A673 (cell line): ENCODE results near the gene DMGDH. TPM values are rescaled to one million over a fixed set of nuclear protein-coding genes. Genes with fewer than 3 reads are reported as not detected.

Experiments
- BruUV-seq: library from RNA; stranded (reverse); fragments of 400-500 nt; replicated peaks from 2 replicates; lab custom pipeline; 2021; lab: Mats Ljungman, UMichigan
- CTCF ChIA-PET: fragments of 300-600 bp; sonication (Branson Sonifier 250); formaldehyde crosslinking; loops from one replicate; lab custom pipeline; 2022; ENCODE audit warnings: antibody characterized with exemption; lab: Charles Lee
- POLR2A ChIA-PET: fragments of 300-600 bp; sonication (Branson Sonifier 250); formaldehyde crosslinking; loops from one replicate; lab custom pipeline; 2022; ENCODE audit warnings: antibody characterized with exemption; ENCODE audit not compliant: low non-redundant PET; lab: Charles Lee
- DNase-seq: peaks from one replicate; pipeline ENCODE4 v3.0.0-alpha.2; 2015; ENCODE audit warnings: low spot score
- H3K27ac ChIP-seq: fragments of 200-600 bp; sonication (generic); 2 replicates; pipeline ENCODE4 v1.5.1; 2016; ENCODE audit warnings: mixed run types, low read depth, mild to moderate bottlenecking, mixed read lengths, antibody characterized with exemption, low read length; ENCODE audit not compliant: poor library complexity, severe bottlenecking
- H3K27me3 ChIP-seq: fragments of 200-600 bp; sonication (generic); replicated peaks from 2 replicates; pipeline ENCODE4 v1.6.1; 2017; ENCODE audit warnings: mixed run types, low read depth, mild to moderate bottlenecking, mixed read lengths, antibody characterized with exemption, low read length; ENCODE audit not compliant: insufficient read depth, poor library complexity
- H3K36me3 ChIP-seq: fragments of 200-600 bp; sonication (generic); 2 replicates; pipeline ENCODE4 v1.6.1; 2016; ENCODE audit warnings: mixed run types, mild to moderate bottlenecking, mixed read lengths, antibody characterized with exemption, low read length; ENCODE audit not compliant: insufficient read depth, poor library complexity, severe bottlenecking
- H3K4me1 ChIP-seq: fragments of 200-600 bp; sonication (generic); 2 replicates; pipeline ENCODE4 v1.6.1; 2017; ENCODE audit warnings: mixed run types, mild to moderate bottlenecking, mixed read lengths, antibody characterized with exemption, low read length; ENCODE audit not compliant: insufficient read depth, poor library complexity, severe bottlenecking
- H3K4me3 ChIP-seq: fragments of 200-600 bp; sonication (generic); 2 replicates; pipeline ENCODE4 v1.5.1; 2016; ENCODE audit warnings: low read depth, mixed run types, mild to moderate bottlenecking, mixed read lengths, low read length; ENCODE audit not compliant: poor library complexity, severe bottlenecking
- H3K9me3 ChIP-seq: fragments of 200-600 bp; sonication (generic); 2 replicates; pipeline ENCODE4 v1.6.1; 2016; ENCODE audit warnings: mixed run types, low read depth, mild to moderate bottlenecking, mixed read lengths, antibody characterized with exemption, low read length; ENCODE audit not compliant: poor library complexity, severe bottlenecking
- CTCF ChIP-seq: fragments of 300-800, 200-600 bp; sonication (generic); conservative IDR thresholded peaks from 2 replicates; pipeline ENCODE4 v1.5.1; 2017; ENCODE audit warnings: low read depth, mild to moderate bottlenecking, antibody characterized with exemption, low read length, moderate library complexity, mixed read lengths
- EZH2 ChIP-seq: fragments of 200-600 bp; sonication (generic); IDR thresholded peaks from 2 replicates; pipeline ENCODE4 v1.6.1; 2017; ENCODE audit warnings: borderline replicate concordance, low read depth, mild to moderate bottlenecking, mixed read lengths, antibody characterized with exemption, low read length; ENCODE audit not compliant: poor library complexity, severe bottlenecking
- intact Hi-C: fragments of 100-400 bp; cut with micrococcal nuclease; formaldehyde crosslinking; loops from one replicate; pipeline ENCODE4 v1.10.0; 2022; ENCODE audit not compliant: unreplicated experiment
- total RNA-seq: library from RNA; stranded (reverse); gene quantifications from 2 replicates; pipeline ENCODE4 v1.2.3, GENCODE V29; 2021

The DMGDH gene
- total RNA-seq, 1 experiment from 2014 or later = 0.15 TPM

GRCh38 chr5:79035237-79035636, 34.2 kb downstream of the DMGDH start:
- no peak overlapping the region for H3K4me3 ChIP-seq
- no peaks in the 10 kb centered on the region for H3K9me3 ChIP-seq
- H3K27ac ChIP-seq = no peak overlapping the region
- TF ChIP-seq EZH2 = no peak
- no peak for TF ChIP-seq CTCF
- no peak for DNase-seq
- no TSS peak for BruUV-seq
- H3K4me1 ChIP-seq = no peaks in the 10 kb centered on the region
- H3K27me3 ChIP-seq = no peaks in the 10 kb centered on the region
- CTCF ChIA-PET = no interaction called here
- intact Hi-C loops = no loop called here
- POLR2A ChIA-PET = no interaction called here
- no peaks in the 10 kb centered on the region for H3K36me3 ChIP-seq

- Histone ChIP-seq H3K27ac (no peak overlapping the region), H3K9me3 (no peaks in the 10 kb centered on the region), H3K27me3 (no peaks in the 10 kb centered on the region), H3K4me3 (no peak overlapping the region), H3K36me3 (no peaks in the 10 kb centered on the region), H3K4me1 (no peaks in the 10 kb centered on the region)
- intact Hi-C loops = no loop called here
- BruUV-seq = no TSS peak
- POLR2A ChIA-PET = no interaction called here
- TF ChIP-seq CTCF (no peak), EZH2 (no peak)
- CTCF ChIA-PET = interaction anchor here (1.0 kb wide), 1 partner anchor 8 kb away, joined by 4 read pairs; no protein-coding TSS in a partner anchor
- DNase-seq = no peak
These were observed 36.7 kb downstream of the DMGDH start for GRCh38 chr5:79032782-79033181.

- TF ChIP-seq EZH2 (no peak), CTCF (no peak)
- Histone ChIP-seq H3K36me3 (no peaks in the 10 kb centered on the region), H3K4me3 (no peak overlapping the region), H3K9me3 (no peaks in the 10 kb centered on the region), H3K27me3 (no peaks in the 10 kb centered on the region), H3K27ac (no peak overlapping the region), H3K4me1 (no peaks in the 10 kb centered on the region)
- ChIA-PET POLR2A (no interaction called here), CTCF (no interaction called here)
- intact Hi-C loops = no loop called here
- DNase-seq = no peak
- BruUV-seq = no TSS peak
These were observed 37.3 kb downstream of the DMGDH start for GRCh38 chr5:79032031-79032695.
